ENCODE measurements around the gene CROCC.

The CROCC gene

DNA sequence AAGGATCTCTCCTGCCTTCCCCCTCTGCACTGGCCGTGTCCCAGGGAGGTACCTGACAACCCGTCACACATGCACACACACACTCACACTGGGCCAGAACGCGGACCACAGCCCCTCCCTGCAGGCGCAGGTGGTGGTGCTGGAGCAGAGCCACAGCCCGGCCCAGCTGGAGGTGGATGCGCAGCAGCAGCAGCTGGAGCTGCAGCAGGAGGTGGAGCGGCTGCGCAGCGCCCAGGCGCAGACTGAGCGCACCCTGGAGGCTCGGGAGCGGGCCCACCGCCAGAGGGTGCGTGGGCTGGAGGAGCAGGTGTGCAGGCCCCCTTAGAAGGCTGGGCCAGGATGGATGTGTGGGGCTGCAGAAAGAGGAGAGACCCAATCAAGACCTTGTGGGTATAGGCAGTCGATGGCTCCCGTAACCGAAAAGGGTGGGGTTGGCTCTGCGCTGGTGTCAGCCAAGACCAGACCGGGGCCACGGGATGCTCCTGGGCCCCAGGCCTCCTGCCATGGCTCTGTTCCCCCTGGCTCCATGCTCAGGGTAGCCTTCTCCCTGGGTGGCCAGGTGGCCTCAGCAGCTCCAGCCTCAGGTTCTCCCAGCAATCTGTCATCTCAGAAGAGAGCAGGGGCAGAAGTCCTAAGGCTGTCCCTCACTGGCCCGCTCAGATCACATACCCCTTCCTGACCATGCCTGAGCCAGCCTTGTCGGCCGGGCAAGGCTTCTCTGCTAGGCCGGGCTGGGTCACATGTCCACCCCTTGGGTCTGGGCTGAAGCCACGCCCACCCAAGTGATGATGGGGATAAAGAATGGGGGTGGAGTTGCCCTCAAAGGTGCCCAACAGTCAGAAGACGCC is 49.8 kb downstream of the CROCC start:
- DNase-seq = no peak

DNA sequence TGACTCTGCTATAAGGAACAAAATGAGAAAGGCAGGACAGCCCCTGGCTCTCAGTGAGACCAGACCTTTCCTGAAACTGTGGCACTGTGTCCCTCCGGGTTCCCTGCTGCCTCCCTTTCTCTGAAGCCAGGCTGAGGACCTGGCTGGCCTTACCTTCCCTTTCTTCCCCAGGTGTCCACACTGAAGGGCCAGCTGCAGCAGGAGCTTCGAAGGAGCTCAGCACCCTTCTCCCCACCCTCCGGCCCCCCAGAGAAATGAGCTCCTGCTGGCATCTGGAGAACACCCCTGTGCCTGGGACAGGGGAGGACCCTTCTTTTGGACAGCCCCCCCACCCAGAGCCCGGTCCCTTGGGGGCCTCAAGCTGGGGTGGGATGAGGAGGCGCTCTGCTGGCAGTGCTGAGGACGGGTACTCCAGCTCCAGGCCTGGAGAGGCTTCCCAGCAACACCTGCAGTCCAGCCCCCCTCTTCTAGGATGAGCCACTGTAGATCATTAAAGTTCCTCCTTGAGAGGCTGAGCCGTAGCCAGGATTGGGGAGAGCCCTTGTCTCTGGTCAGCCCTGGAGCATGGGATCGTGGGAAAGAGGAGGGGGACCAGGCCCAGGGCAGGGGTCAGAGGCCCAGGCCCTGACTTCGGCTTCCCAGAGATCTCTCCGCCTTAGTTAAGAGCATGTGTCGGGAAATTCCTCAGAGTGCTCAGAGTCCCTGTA is 50.6 kb downstream of the CROCC start:
- DNase-seq = no peak

DNA sequence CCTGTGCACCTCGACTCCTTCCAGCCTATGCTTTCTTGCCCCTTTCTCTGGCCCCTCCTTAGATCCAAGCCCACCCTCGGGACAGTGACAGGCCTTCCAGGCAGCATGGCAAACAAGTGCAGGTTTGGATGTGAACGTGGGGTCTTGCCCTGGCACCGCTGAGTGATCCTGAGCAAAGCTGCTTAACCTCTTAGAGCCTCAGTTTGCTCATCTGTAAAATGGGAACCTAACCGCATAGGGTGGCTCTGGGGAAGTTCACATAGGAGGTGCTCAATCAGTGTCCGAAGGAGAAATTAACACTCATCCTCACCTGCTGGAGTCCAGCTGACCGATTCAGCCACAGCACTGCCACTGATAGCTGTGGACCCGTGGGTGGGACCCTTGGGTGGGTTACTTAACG is 51.5 kb downstream of the CROCC start:
- DNase-seq = no peak

DNA sequence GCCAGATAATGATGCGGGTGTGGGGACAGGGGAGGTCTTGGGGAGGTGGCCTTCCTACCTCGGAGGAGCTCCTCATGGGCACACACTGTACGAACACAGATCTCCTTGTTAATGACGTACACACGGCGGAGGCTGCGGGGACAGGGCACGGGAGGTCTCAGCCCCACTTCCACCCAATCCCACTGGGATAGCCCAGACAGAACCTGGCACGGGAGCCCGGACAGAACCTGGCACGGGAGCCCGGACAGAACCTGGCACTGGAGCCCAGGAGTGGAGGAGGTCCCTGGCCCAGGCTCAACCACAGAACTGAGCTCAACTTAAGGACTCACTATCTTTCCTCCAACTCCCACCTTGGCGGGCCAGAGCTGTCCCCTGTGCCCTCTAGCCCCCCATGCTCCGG is 53.5 kb downstream of the CROCC start:
- DNase-seq = no peak

DNA sequence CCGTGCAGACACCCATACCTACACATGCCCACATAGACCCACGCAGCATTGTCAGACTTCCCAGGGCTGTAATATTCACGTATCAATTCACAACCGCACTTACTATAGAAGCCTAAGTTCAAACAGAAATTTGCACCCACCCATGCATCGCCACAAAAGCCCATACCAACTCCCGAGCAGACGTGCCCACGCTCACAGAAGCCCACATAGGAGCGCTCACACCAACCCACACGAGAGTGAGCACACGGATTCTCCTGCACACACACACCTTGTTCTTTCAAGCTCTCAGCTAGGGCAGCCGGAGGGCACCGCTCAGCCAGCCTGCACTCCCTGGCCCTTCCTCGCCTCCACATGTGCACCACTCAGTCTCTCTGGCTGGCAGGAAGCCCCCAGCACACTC is 54.1 kb downstream of the CROCC start:
- DNase-seq = no peak

DNA sequence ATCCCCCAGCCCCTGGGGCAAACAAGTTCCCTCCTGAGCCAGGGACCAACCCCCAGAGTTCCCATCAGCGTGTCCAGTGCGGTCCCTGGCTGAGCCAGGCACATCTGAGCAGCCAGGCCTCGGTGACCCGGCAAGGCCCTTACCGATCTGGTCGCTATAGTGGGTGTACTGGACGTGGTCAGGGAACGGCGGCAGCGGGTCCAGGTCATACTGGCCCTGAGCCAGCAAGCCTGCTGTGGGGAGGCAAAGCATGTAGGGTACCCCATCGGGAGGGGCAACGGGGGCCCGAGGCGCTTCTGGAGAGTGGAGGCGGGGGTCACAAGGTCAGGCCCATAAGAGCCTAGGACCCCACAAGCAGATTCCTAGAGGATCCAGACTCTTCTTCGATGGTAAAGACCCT is 55.2 kb downstream of the CROCC start:
- no peak for DNase-seq

DNA sequence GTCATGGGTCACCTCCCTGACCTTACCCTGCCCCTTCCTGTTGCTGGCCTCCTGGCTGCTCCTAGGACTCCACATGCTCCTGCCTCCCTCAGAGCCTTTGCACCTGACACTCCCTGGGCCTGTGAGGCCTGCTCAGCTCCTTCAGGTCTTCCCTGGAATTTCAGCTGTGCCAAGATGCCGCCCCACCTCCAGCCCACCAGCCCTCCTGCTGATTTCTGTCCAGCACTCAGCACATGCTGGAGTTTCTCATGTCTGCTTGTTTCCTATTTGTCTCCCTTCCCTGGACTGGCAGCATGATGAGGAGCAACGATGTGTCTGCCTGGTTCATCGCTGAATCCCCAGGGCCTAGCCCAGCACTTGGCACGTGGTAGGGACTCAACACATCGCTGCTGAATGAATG is 55.6 kb downstream of the CROCC start:
- no peak for DNase-seq

DNA sequence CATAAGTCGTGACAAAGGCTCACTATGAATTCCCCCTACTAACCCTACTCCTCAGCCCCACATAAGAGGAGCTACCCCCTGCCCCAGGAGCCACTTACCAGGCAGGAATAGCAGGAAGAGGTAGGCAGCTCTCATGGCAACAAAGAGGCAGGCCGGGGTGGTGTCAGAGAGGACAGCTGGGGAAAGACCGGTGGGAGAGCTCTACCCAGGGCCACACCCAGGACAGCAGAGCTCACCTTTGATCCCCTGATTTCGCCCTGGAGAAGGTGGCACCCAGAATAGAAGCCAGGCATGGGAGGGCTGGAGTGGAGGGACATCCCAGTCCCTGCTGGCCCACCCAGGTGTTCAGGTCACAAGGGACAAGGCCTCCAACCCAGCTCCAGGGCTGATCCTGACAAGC is 56.4 kb downstream of the CROCC start:
- DNase-seq = no peak

DNA sequence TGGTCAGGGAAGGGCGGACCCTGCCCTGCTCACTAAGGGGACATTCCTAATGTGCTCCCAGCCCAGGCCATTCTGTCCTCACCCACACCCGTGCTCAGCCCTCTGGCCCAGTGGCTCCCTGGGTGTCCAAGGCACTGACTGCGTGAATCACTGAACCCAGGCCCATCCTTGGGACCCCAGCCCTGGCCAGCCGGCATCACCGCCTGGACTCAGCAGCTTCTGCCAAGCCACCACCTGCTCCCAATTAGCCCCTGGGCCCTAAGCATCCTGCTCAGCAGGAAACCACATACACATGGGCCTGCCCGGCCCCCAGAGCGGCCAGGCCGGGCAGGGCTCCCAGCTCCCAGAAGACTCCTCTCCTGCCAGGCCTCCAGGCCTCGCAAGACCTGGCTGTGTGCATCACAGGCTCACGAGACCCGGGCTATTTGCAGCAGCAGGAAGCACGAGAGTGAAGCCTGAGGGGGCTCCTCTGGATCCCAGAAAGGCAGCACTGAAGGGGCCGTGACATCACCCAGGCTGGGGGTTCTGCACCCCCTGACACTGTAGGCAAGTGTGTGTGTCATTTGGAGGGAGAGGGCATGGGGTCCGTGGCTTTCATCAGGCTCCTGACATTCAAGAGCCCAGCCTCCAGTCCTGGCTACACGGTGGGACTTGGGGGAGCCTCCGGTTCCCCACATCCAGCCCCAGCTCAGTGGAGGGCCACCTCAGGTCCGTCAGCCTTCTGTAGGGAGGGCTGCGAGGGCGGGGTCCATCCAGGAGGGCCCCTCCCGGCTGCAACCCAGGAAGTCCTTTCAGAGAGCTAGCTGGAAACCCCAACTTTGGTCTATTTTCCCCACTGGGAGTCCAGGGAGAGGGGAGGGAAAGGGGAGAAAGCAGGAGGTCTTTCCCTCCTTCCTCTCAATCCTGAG is 57.1 kb downstream of the CROCC start:
- DNase-seq = no peak

DNA sequence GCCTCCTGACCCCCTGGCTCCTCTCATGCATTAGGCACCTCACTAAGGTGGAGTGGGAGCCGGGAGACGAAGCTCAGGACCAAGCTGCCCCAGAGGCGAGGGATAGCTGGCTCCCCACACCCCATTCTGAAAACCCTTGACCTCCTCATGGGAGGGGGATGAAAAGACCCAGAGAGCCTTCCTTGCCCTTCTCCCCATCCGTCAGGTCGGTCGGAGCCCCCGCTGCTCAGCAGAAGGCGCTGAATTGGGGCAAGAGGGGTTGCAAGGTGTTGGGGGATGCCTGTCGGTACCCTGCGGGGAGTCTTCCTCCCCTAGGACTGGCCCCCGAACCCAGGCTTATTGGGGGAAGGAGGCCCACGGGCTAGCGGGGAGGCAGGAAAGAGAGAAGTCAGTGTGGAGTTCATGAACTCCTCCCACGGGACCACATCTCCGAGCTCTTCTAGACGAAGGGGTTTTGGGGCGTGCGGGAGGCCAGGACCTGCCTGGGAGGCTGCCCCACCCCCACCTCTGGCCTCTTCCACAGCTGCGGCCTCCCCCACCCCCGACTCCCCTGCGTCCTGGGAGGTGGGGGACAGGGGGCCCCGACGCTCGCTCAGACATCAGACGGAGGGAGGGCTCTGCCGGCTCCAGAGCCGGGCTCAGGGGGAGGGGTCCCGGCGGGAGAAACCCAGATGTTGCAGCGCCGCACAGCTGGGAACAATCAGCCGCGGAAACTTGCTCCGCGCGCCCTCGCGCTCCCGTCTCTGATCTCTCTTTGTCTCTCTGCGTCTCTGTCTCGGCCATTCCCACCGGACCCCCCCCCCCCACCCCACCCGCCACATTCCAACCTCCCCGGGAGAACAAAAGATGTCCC is 58.0 kb downstream of the CROCC start:
- DNase-seq = no peak

DNA sequence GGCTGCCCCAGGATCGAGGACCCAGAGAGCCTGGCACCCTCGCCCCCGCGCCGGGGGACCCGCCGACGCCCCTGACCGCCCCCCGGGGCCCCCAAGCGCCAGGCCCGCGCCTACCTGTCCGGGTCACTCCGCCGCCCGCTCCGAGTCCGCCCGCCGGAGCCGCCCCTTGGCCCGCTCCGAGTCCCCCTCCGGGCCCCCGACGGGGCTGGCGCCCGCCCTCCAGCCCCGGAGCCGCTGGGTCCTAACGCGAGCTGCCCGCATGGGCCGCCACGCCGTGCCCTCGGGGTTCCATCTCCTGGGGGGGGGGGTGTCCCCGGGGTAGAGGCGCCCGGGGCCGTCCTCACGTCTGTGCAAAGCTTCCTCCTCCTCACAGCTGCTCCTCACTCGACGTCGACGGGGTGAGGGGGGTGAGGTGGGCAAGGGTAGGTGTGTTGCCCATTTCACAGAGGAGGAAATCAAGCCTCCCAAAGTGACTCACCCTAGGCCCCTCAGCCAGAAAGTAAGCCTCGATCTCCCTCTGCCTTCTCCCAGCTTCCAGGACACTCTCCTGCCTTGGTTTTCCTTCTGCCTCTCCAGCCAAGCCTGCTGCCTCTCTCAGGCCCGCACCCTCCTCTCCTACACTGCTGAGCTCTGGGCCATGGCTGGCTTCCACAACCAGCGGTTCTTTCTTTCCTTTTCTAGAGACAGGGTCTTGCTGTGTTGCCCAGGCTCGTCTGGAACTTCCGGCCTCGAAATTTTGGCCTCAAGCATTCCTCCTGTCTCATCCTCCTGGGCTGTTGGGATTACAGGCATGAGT is 58.9 kb downstream of the CROCC start, which contains the start of gene MFAP2:
Gene MFAP2 (minus strand): TSS at position 148 of the 796 bp plus-strand sequence. CDS start 2,347 bp downstream, outside the sequence.
- DNase-seq = no peak

DNA sequence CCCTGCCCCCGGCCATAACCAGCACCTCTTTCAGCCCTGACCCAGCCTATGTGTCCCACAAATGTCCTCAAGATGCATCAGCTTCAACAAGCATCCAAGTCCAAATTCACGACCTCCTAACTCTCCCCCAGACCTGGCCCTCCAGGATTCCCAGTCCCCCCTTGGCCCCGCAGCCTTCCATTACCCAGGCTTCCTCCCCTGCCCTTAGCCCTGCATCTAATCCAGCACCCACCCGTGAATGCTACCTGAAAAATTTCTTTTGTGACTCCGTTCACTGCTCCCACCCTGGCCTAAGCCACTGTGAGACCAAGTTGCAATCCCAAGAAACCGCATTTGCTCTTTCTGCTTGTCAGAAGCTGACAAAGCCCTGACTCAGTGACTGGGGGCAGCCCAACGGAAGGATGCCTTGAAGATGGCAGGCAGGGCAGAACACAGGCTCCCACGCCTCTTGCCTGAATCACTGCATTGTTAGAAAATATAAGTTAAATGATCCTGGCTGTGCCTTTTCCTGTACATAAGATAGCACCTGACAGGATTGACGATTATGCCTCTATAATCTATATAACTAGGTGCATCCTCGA is 59.6 kb downstream of the CROCC start:
- DNase-seq = no peak

DNA sequence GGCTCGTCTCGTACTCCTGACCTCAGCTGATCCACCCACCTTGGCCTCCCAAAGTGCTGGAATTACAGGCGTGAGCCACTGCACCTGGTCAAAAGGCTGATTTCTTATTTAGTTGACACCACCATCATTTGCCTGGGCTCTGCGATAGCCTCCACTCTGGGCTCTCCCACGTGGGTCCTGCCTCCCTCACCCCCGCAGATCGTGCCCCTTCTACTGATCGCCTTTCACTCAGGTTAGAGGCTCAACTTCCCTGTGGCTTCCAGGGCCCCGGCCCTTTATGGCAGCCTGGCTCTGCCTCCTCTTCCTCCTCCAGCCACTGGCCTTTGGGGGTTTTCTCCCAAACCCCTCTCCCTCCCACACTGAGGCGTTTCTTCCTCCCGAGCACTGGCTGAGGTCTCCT is 61.2 kb downstream of the CROCC start:
- DNase-seq = no peak

DNA sequence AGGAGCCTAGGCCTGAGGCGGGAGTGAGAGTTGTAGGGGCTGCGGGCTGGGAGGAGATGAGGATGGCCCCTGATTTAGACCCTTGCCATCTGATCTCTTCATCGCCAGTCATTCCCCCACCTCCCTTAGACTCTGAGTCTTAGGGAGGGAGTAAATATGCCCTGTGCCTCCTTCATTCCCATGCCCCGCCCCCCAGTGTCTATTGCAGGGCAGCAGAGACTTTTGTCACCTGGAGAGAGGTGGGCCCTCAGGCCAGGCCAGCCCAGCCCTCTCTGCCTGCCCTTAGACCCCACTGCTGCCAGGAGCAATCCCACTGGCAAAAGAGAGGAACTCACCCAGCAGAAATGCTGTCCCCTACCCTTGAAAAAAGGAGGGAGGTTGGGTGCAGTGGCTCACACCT is 61.9 kb downstream of the CROCC start:
- DNase-seq = no peak

DNA sequence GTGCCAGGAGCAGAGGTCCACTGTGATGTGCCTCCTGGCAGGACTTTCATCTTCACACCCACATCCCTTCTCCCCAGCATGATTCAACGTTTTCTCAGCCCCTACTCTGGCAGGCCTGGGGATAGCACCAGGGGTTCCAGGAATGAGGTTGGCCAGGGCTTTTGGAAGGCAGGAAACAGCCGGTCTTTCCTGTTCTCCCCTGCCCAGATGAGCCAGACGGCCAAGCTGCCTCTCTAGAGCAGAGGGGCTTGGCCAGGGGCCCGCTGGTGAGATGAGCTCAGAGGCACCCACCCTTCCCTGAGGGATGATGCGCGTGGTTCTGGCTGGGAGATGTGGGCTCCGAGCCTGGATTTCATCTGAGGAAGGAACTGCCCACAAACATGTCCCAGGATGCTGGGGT is 63.0 kb downstream of the CROCC start:
- DNase-seq = no peak

DNA sequence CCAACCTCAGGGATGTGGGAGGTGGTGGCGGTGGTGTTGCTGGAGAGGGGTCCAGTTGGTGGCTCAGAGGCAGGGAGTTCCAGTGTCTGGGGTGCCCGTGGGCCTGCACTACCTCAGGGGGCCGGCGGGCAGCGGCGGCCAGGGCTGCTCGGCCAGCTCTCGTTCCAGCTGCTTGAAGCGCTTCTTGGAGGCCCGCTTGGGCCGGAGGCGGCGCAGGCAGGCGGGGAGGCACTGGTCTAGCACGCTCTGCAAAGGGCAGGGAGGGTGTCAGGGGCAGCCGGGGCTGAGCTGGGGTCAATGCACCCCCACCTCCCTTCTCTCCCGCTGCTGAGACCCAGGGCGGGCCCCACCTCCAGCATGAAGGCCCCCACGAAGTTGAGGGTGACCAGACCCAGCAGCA is 64.4 kb downstream of the CROCC start:
- DNase-seq = no peak

DNA sequence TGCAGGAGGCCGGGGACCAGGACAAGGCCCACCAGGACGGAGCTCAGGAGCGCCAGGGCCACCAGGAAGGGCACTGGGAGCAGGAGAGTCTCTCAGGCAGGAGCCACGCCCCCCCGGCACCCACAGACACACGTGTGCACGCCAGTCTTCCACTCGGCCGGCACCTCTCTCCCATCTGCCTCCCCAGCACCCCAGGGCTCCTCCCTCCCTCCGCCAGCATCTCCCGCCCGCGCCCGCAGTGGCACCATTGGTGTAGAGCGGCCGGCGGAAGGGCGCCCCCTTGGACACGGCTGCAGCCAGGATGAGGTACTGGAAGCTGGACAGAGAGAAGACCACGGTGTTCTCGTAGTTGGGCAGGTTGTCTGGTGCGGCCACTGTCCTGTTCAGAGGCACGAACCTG is 64.8 kb downstream of the CROCC start:
- DNase-seq = no peak

DNA sequence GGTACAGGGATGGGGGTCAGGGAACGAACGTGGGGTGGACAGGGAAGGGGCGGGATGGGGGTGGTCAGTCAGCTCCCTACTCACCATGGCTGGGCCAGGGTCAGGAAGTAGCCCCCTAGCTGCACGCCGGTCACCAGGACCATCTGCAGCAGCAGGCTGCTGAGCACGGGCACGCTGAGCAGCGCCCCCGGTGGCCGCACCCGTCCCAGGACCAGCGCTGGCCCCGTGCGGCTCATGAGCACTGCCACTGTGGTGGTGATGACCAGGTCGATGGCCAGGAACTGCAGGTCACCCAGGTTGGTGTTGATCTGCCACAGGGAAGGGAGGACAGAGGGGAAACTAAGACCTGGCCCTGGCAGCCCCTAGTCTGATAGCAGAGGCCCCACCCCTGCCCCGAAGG is 65.2 kb downstream of the CROCC start:
- peak; percentile 44 for DNase-seq

DNA sequence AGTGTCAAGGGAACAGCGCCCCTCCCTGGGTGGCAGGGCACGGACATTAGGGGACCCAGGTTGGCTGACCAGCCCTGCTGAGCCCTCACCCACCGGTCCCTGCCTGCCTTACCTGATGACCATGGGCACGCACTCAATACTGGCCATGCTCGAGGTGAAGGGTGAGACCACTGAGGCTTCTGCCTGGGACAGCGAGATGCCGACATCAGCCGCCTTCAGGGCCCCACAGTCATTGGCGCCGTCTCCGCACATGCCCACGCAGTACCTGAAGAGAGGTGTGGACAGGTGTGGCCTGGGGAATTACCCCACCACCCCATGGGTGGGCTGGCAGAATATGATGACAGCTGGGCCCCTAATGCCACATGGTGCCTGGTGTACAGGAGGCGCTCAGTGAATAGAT is 66.5 kb downstream of the CROCC start:
- no peak for DNase-seq

DNA sequence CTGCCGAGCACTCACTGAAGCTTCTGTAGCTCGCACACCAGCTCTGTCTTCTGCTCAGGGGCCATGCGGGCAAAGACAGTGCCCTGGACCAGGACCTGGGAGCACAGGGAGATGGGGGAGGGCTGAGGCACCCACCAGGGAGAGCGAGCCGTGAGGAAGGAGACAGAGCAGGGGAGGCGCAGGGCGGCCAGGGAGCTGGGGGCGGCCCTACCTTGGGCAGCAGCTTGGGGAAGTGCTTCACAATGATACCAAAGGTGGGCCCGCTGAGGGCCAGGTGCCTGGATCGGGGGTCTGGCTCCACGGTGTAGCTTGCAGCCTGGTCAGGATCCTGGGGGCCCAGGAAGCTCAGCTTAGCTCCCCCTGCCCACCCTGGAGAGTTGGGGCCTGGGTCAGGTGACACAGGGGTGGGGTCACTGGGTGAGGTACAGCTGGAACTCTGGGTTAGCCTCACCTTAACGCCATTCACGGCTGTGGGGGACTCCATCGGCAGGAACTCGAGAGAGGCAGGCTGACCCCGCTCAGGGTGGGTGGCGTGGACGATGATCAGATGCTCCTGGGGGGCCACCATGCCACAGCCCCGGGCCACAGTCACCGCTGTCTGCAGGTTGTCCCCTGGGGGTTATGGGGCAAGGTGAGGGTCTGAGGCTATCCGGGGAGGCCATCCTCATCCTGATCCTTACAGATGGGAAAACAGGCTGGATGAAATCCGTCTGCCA is 68.1 kb downstream of the CROCC start:
- no peak for DNase-seq
